Glomerular endothelial cell (primary cell): ENCODE data around the gene MMP24. TPM values are rescaled to one million over a fixed set of nuclear protein-coding genes. Genes with fewer than 3 reads are reported as not detected.

Experiments
- DNase-seq: peaks from one replicate; pipeline ENCODE4 v3.0.0-alpha.2; 2011; ENCODE audit warnings: low read depth, low spot score; ENCODE audit errors: extremely low read depth
- total RNA-seq: library from RNA; depleted of rRNA; stranded (reverse); fragments of >200 nt; gene quantifications from 2 replicates; pipeline ENCODE4 v1.2.3, GENCODE V29; 2015

The MMP24 gene
- total RNA-seq, 1 donor from 2014 or later: 0.88 TPM

DNA sequence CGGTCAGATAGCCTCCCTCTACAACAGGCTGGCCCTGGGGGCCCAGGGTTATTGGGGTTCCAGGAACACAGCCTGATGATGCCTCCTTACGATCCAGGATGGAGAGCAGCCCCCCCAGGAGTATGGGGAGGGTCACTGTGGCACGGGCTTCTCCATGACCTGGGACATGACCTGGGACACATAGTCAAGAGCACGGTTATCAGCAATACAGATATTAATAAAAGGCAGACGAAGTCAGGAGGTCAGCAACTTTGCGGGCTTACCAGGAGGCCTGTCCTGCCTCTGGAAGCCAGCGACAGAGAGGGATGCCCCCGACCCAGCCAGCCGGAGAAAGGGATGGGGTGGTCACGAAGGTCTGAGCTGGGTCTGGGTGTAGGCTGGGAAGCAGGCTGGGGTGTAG lies 50.6 kb downstream of the MMP24 start:
- DNase-seq: no peak

DNA sequence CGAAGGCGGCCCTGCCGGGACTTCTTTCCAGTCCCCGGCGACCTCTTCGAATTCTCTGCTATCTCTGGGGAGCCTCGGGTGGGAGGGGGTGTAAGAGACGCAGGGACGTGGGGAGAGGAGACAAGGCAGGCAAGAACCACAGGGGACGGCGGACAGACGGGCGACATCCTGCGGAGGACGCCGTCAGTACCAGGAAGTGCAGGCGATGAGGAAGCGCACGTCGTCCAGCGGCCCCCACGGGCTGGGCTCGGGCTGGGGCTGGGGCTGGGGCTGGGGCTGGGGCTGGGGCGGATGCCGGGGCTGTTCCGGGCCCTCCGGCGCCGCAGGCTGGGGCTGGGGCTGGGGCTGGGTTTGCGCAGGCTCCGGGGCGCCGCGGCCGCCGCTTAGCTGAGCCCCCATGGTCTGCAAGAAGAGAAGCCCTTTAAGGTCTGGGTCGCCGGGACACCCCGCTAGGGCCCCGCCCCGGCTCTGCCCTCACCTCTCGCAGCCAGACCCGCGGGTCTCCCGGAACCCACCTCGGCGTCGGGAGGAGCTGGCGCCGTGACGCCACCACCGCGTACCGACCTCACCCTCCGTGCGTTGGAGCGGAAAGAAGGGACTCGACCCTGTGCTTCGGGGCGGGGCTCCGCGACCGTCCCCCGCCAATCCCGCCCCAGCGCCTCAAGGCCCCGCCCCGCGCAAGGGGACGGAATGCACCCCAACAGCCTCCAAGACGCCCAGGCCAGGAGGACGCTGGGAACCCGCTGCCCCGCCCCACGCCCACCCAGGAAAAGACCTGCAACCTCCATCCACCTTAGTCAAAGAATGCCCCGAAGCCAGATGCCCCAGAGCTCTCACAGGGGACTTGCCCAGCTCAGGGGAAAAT lies 51.3 kb downstream of the MMP24 start, which contains the start of gene MMP24OS:
TSS of gene MMP24OS (minus strand) at position 592 of the 865 bp plus-strand sequence. CDS start at position 399, 193 bp downstream.
- DNase-seq: no peak

DNA sequence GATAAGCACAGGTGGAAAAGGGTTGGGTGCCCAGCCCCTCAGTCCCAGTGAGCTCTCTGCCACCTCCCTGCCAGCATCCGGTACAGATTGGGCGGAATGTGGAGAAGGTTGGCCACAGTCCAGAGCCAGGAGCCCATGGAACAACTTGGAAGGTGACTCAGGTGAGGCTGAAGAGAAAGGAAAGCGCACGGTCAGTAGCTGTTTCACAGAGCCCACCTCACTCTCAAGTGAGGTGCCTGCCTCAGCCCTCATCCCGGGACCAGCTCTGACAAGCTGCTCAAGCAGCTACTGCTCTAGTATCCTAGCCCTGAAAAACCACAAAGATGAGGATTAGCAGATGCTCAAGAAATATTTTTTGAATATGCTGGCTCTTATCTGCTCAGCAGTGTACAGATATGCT lies 52.5 kb downstream of the MMP24 start:
- DNase-seq: no peak

DNA sequence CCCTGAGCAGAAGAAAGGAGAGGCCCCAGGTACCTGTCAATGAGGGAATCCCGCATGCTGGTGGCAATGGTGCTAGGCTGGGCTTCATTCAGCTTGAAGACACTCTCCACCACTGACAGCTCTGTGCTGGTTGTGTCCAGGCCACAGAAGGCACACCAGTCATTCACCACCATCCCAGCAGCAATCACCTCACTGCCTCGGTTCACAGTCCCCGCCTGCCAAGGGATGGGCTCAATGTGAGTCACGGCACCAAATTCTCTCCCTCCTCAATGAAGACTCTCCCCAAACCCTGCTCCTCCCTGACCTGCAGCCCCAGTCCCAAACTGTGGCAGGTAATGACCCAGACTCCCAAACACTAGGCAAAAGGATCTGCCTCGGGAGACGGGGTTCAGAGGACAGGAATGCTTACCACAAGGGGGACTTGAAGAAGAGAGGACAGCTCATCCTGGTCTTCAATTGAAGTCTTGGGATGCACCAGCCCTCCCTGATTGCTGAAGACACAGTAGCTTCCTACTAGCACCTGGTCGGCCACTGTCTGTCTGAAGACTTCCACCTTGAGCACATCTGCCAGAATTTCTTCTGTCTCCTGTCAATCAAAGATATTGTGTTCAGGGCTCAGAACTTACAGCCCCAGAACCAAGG lies 53.2 kb downstream of the MMP24 start:
- DNase-seq: no peak

DNA sequence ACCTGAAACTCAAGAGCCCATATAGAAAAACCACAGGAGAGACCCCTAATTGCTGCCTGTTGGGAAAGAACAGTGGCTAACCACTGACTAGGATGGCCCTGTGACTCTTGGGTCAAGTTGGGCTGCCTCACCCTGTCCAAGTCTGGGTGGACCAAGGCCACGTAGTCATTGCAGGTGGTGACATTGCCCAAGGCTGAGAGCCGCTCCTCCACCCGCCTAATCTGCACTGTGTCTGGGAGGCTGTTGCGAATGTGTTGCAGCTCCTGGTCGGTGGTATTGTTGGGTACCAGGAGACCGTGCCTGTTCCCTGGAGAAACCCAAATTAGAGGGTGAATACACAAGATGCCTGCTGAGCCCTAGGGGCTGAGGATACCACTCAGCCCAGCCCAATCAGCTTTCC lies 54.0 kb downstream of the MMP24 start:
- DNase-seq: no peak

DNA sequence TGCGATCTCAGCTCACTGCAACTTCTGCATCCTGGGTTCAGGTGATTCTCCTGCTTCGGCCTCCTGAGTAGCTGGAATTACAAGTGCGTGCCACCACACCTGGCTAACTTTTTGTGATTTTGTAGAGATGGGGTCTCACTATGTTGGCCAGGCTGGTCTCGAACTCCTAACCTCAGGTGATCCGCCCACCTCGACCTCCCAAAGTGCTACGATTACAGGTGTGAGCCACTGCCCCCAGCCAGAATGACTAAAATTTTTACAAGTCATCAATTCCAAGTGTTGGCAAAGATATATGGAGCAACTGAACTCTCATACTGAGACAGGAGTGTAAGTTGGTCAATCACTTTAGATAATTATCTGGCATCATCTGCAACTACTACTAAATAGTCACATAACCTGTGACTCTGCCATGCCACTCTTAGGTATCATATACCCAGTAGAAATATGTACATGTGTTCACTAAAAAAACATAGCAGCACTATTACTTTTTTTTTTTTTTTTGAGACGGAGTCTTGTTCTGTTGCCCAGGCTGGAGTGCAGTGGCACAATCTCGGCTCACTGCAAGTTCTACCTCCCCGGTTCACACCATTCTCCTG lies 55.1 kb downstream of the MMP24 start:
- no peak for DNase-seq

DNA sequence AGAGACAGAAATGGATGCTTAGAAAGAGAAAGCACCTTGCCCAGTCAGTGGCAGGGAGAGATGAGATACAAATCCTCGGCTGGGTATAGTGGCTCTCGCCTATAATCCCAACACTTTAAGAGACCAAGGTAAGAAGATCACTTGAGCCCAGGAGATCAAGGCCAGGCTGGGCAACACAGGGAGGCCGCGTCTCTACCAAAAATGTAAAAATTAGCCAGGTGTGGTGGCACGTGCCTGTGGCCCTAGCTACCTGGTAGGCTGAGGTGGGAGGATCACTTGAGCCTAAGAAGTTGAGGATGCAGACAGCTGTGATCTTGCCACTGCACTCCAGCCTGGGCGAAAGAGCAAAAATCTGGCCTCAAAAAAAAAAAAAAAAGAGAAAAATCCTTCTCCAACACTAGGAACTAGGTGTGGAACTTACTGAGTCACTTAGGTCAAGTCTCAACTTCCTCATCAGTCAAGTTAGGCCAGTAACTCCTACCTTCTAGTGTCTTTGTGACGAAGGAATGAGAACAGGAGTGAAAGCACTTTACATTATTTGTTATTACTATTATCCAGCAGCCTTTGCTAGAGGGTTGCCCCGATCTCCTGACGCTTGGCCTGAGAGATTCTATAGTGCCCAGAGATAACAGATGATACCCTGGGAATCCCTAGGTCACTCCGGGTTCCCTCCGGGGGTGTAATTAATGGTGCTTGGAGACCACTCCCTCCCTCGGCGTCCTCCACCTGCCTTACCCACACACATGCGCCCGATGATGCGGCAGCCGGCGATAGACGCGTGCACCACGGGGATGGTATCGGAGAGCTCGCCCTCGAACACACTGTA lies 57.2 kb downstream of the MMP24 start:
- no peak for DNase-seq

DNA sequence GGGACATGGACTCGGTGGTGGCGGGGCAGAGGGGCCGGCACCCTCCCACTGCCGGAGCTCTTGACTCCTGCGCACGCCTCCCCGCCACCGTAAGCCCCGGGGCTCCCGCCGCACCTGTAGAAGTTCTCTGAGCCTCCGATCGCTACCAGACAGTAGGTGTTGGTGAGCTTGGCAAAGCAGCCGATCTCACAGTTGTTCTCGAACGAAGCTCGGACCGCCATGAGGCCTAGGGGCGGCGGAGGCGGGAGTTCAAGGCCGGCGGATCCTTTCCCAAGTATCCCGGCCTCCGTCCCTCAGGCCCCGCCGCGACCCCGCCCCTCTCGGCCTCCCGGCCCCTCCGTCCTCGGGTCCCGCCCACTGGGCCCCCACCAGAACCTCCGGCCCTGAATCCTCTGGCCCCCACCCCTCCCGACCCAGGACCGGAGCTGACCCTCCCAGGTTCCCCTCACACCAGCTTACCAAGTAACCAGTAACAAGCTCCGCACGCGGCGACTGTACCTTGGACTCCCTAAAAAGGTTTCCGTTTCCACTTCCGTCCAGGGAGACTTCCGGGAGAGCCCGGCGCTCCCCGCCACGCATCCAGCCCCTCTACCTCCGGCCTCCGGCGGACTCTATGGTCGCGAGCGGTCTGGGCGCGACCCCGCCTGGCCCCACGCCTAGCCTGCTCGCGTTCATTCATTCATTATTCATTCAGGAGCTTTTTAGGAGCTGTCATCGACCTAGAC lies 57.9 kb downstream of the MMP24 start, which contains the start of gene EIF6:
TSS of gene EIF6 (minus strand) at position 506 of the 725 bp plus-strand sequence. CDS start at position 221, 285 bp downstream.
- no peak for DNase-seq

DNA sequence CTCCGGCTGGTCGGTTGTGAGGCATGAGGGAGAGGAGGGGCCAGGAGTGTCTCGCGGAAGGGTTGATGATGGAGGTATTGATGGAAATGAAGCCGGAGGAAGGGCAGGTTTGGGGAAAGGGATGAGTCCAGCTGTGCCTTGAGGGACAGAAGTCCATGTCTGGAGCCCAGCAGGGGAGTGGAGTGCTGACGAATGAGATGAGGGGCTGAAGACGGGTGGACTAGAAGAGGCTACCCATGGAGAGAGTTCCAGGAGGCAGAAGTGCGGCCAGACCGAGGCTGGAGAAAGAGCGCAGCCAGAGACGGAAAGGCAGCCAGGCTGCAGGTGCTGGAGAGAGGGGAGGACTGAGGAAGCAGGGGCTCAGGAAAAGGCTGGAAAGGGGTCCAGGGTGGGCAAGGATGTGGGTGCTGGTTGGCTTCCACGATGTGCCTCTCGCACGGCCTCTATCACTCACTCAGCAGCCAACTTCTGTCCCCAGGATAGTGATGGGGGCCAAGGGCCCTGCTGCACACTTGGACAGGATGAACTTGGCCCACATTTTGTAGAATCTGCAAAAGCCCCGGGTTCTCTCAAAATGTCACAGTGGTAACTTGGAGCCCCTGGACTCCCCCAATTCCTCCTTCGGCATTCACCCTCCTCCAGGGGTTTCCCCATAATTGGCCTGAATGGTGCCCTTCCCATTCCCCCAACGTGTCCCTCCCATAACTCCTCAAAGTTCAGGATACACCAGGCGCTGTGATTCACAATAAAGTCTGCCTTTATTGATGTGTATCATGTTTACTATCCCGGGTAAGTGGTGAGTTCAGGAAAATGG lies 58.7 kb downstream of the MMP24 start:
- no peak for DNase-seq

DNA sequence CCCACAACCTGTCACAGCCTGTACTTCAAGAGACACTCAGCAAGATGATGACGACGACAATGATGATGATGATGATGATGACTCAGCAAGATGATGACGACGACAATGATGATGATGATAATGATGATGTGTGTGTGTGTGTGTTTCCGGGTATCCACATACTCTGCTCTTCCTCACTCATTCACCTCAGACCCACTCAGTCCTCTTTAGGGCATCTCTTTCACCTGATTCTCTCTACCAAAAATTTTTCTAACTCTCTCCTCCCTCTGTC lies 59.3 kb downstream of the MMP24 start:
- DNase-seq: no peak

DNA sequence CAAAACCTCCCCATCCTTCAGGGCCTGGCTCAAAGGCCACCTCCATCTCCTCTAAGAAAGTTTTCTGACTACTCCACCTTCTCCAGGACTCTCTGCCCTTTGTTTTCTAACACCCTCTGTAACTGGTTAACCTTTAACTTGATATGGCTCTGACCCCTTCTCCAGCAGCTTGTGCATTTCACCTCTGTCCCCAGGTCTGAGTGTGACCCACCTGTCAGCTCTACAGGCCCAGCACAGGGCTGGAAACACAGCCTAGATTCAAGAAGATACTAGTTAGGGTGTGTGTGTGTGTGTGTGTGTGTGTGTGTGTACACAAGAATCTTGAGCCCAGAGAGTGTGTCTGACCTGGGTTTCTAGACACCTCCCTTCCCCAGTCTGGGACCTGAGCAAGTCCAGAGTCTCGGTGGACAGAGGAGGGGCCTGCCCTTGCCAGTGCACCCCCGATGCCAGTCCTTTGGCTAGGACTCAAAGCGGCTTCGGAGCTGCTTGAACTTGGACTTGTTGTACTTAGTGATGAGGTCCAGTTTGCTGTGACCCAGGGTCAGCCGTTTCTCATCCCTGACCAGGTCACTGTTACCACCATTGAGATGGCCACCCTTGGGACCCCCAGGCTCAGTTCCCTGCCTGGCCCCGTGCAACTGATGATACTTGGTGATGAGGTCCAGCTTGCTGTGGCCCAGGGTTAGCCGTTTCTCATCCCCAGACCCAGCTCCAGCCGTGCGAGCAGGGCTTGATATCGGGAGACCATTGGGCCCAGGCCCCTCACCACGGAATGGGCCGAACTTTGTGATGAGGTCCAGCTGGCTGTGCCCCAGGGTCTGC lies 59.8 kb downstream of the MMP24 start:
- DNase-seq: no peak

DNA sequence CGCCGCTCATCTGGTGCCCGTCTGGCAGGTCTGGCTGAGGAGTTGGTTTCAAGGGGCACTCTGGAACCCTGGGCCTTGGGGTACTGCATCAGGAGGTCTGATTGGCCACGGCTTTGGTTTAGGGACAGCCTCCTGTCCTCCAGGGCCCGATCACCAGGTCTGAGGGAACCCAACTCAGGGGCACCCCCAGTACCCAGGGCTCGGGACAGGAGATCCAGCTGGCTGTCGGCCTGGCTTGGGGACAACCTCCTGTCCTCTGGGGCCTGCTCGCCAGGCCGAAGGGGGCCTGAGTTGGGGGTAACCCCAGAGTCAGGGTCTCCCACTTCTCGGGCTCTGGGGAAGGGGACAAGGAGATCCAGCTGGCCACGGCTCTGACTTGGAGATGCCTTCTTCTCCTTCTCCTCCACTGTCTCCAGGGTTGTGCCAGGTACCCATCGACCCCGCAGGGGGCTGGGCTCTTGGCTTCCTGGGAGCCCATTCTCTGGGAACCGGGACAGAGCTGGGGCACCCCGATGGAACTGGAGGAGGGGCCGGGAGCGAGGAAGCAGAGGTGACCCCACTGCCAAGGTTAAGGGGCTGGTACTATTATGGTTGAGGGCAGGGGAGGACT lies 60.5 kb downstream of the MMP24 start:
- no peak for DNase-seq

DNA sequence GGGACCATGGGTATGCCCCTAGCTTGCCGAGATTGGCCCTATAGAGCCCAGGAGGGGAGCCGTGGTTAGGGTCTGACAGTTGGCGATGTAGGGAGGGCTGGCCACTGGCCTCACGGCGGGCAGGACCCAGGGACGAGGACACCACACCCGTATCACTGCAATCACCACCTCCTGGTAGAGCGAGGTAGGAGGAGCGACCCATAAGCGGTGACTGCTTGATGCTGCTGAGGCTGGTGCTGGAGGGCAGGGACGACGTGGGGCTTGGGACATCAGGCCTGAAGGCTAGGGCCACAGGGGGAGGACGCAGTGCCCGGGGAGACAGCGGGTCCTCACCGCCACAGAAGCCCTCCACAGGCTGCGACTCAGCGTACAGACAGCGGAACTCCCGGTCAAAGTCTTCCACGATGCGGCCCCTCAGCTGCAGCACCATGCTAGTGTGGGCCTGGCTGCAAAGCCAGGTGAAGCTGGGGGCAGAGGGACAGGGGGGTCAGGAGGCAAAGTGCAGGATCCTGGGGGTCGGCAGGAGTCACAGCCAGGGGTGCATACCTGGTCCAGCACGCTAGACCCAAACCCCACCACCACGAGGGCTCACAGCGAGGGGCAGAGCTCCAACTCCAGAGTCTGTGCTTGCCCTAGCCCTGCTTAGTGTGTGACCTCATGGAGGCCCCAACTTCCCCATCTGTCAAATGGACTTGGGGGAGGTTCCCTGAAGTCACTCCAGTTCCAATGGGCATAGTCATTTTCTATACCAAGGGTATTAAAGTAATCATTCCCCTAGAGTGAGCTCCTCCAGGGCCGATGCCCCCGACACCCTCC lies 61.2 kb downstream of the MMP24 start:
- DNase-seq: no peak

DNA sequence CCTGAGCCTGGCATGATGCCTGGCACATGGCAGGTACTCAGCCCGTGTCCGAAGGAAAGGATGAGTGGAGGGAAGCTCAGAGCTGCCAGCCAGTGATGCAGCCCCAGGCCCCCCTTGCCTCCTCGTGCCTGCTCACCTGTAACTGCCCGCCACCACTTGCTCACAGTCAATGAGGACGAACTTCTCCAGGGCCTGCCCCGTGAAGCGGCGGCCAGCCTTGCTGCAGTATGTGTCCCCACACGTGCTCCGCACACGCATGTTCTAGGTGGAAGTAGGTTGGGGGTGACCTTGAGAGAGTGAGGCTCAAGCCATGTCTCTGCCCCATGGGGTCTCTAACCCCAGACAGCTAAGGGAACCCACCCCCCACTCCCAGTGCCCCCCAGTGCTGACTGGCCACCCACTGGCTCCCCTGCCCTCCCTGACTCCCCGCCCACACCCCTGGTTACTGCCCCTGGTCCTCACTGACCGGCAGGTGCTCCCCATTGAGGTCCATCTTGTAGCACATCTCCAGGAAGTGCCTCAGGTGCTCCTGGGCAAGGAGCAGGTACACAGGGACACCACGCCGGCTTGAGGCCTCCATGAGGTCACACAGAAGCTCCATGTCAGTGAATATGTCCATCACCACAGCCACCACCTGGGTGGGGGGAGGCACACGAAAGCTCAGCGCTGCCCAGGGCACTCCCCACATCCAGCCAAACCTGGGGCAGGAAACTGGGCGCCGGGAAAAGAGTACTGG lies 62.0 kb downstream of the MMP24 start:
- no peak for DNase-seq

DNA sequence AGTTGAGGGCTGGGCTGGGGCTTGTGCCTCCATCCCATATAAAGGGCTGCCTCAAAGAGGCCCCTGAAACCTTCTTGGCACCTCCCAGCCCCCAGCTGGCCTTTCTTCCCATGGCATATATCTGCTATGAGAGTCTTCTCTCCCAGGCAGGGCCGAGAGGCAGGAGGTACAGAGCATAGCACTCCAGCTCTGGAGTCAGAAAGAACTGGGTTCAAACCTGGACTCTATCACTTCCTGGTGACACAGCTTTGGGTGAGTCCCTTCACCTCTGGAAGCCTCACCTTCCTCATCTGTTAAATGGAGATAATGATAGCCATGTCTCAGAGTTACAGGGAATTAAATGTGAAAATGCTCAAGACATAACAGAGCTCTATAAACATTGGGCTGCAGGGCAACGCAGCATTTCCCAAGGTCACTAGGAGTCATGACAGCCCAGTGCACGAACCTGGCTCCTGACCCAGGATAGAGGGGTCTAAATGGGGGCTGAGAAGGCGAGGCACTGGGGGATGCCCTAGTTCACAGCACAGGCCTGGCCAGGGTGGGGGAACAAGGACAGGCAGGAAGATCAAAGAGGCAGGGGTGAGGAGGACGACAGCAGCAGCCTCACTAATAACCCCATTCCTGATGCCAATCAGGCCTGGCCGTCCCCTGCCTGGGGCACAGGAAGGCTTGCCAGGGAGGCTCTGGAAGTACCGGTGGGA lies 63.8 kb downstream of the MMP24 start:
- no peak for DNase-seq

DNA sequence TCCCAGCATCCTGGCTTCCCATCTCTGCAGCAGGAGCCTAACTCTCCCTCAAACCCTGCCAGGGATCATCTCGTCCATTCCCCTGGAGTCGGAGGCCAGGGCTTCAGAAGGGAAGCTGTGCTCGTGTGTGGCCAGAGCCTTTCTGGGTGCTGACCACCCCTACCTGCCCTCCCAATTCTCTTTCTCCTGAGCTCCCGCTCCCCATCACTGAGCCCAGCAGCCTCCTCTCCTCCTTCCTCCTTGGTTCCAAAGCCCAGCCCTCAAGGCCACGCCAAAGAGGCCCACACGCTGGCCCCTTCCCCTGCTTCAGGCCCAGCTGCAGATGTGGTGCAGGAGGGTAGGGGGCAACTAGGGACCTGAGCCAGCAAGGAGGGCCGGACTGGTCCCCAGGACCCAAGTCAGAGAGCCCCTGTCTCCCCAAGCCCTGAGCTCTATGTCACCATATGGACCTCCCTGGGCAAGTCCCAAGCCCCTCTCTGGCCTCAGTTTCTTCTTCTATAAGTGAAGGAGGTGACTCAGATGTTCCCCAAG lies 64.5 kb downstream of the MMP24 start:
- DNase-seq: no peak
